GM19238 (cell line): ENCODE measurements around the gene VSTM2A.

Experiments used
- DNase-seq: peaks from one replicate; pipeline ENCODE4 v3.0.0; 2011; ENCODE audit warnings: low spot score; ENCODE audit not compliant: insufficient read length

The VSTM2A gene

DNA sequence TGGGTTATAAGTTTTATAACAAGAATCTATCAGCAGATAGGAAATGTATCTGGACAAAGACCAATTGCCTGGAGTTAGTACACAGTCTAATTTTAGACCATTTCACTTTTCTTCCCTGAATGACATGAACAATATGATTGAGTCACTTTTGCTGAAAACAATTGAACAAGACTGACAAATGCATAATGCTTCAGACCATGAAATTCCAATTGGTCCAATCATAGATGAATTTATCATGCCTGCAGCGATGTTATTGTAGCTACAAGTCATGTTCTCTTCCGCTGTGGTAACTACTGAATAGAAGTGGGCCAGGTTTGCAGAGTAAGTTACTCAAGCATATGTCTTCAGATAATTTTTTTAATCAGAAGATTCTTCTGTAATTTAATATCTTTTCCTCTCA, 73.4 kb downstream of the VSTM2A start:
- no peak for DNase-seq
